Gastrocnemius medialis (tissue), 4 donors: ENCODE data around the gene UNC5C.

Experiments used
- CTCF ChIP-seq, 5 experiments: fragments of 450-650 bp in 3 of 5; fragments of 200-600 bp in 2 of 5; sonication (generic) in 2 of 5; IDR thresholded peaks in 4 of 5; conservative IDR thresholded peaks in 1 of 5; 1 replicate in 4 of 5; 2 replicates in 1 of 5; pipeline ENCODE4 v1.5.1; 2016 to 2019; ENCODE audit warnings: antibody characterized with exemption in 5 of 5, mild to moderate bottlenecking in 3 of 5, moderate library complexity in 3 of 5
- POLR2A ChIP-seq, 2 donors: fragments of 450-650 bp; IDR thresholded peaks; one replicate each; pipeline ENCODE4 v1.6.1; 2017; ENCODE audit warnings: antibody characterized with exemption in 2 of 2, mild to moderate bottlenecking in 2 of 2, moderate library complexity in 2 of 2

GRCh38 chr4:95180531-95181242 is 368.1 kb downstream of the UNC5C start:
- TF ChIP-seq CTCF (IDR thresholded peaks at IDR 0.05 in 4 of 5, conservative IDR thresholded peaks at IDR 0.05 in 1 of 5) (no peak), POLR2A (IDR thresholded peaks at IDR 0.05) (no peak)
